Hypothalamus (tissue), 51 donors: ENCODE results near the gene CA7.

Experiments used
- DNase-seq, 51 donors: peaks; one replicate each; lab custom pipeline; 2025; lab: John Stamatoyannopoulos, UW

The CA7 gene

GRCh38 chr16:66871840-66872239 is 27.6 kb downstream of the CA7 start:
- DNase-seq, result no peak

GRCh38 chr16:66872559-66872942 is 28.3 kb downstream of the CA7 start:
- DNase-seq, result no peak

- peak in 50 of 51 donors; percentile 35 to 90 (median 72) for DNase-seq
These were observed 28.9 kb downstream of the CA7 start for GRCh38 chr16:66872943-66873684.

GRCh38 chr16:66873685-66874055 is 29.5 kb downstream of the CA7 start:
- no peak for DNase-seq

- DNase-seq, result peak in 1 of 51 donors; percentile 3
These were observed 30.0 kb downstream of the CA7 start for GRCh38 chr16:66874079-66874775.

- peak in 1 of 51 donors; percentile 23 for DNase-seq
These were observed 33.9 kb downstream of the CA7 start for GRCh38 chr16:66878067-66878466.

GRCh38 chr16:66880288-66881013 is 36.2 kb downstream of the CA7 start, which contains the start of gene PDP2:
PDP2 (plus strand) TSS chr16:66880515; CDS start chr16:66884285, 3,770 bp downstream.
- peak; percentile 26 to 97 (median 91) for DNase-seq

- DNase-seq, result peak in 1 of 51 donors; percentile 43
These were observed 36.8 kb downstream of the CA7 start for GRCh38 chr16:66881014-66881417.

GRCh38 chr16:66881560-66881959 is 37.3 kb downstream of the CA7 start:
- no peak for DNase-seq

GRCh38 chr16:66881964-66882508 is 37.8 kb downstream of the CA7 start:
- no peak for DNase-seq

- DNase-seq, result no peak
These were observed 38.5 kb downstream of the CA7 start for GRCh38 chr16:66882702-66883101.

GRCh38 chr16:66885491-66885890 is 41.3 kb downstream of the CA7 start:
- peak in 1 of 51 donors; percentile 9 for DNase-seq

- DNase-seq, result no peak
These were observed 42.1 kb downstream of the CA7 start for GRCh38 chr16:66886321-66886720.

GRCh38 chr16:66886914-66887313 is 42.7 kb downstream of the CA7 start:
- no peak for DNase-seq

- no peak for DNase-seq
These were observed 44.7 kb downstream of the CA7 start for GRCh38 chr16:66888647-66889615.

GRCh38 chr16:66889622-66890021 is 45.4 kb downstream of the CA7 start:
- no peak for DNase-seq

GRCh38 chr16:66890799-66891198 is 46.6 kb downstream of the CA7 start:
- peak in 1 of 51 donors; percentile 11 for DNase-seq

GRCh38 chr16:66891360-66891759 is 47.1 kb downstream of the CA7 start:
- DNase-seq, result no peak

GRCh38 chr16:66891797-66892196 is 47.6 kb downstream of the CA7 start:
- no peak for DNase-seq

GRCh38 chr16:66894055-66894454 is 49.8 kb downstream of the CA7 start:
- no peak for DNase-seq
